GM12872 (cell line): ENCODE data around the gene STIM2.

Experiments used
- CTCF ChIP-seq: IDR thresholded peaks from 3 replicates; pipeline ENCODE4 v1.5.1; 2011; ENCODE audit warnings: low read depth, mild to moderate bottlenecking, low read length, moderate library complexity; ENCODE audit not compliant: insufficient read depth

The STIM2 gene

GRCh38 chr4:26840786-26841185 lies 19.9 kb upstream of the STIM2 start:
- no peak for TF ChIP-seq CTCF

GRCh38 chr4:26842911-26843310 lies 17.7 kb upstream of the STIM2 start:
- TF ChIP-seq CTCF: no peak

- TF ChIP-seq CTCF: no peak
These were observed 10.1 kb upstream of the STIM2 start for GRCh38 chr4:26850528-26850927.

GRCh38 chr4:26851129-26851528 lies 9.5 kb upstream of the STIM2 start:
- no peak for TF ChIP-seq CTCF

- no peak for TF ChIP-seq CTCF
These were observed 5.9 kb upstream of the STIM2 start for GRCh38 chr4:26854701-26855100.

- no peak for TF ChIP-seq CTCF
These were observed 3.7 kb upstream of the STIM2 start for GRCh38 chr4:26856906-26857277.

GRCh38 chr4:26857278-26858034 lies 3.2 kb upstream of the STIM2 start:
- TF ChIP-seq CTCF: no peak
